ENCODE results near the gene CXCL14.

DNA sequence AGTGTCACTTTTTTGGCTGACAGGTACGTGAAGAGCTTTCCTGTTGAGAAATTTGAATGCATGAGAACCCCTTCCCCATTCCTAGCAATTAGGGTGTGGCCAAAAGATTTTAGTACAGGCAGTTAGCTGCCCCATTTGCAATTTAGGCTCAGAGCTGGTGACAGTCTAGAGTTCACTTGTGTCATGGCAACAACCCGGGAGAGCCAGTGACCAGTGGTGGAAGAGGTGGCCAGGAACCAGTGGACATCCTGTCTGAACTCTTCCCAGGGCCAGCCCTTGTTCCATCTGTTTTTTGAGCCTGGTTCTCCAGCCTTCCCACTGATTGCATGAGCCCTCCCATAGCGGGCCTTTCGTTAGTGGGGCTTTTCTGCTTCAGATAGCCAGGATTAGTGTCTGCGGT is 40.5 kb downstream of the CXCL14 start:
- TF ChIP-seq, protein P1, sequence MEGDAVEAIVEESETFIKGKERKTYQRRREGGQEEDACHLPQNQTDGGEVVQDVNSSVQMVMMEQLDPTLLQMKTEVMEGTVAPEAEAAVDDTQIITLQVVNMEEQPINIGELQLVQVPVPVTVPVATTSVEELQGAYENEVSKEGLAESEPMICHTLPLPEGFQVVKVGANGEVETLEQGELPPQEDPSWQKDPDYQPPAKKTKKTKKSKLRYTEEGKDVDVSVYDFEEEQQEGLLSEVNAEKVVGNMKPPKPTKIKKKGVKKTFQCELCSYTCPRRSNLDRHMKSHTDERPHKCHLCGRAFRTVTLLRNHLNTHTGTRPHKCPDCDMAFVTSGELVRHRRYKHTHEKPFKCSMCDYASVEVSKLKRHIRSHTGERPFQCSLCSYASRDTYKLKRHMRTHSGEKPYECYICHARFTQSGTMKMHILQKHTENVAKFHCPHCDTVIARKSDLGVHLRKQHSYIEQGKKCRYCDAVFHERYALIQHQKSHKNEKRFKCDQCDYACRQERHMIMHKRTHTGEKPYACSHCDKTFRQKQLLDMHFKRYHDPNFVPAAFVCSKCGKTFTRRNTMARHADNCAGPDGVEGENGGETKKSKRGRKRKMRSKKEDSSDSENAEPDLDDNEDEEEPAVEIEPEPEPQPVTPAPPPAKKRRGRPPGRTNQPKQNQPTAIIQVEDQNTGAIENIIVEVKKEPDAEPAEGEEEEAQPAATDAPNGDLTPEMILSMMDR (IDR thresholded peaks at IDR 0.05; ENCODE audit: low read length), result no peak
- no peak for TF ChIP-seq EZH2 (optimal IDR thresholded peaks at IDR 0.05; ENCODE audit: low read depth, low read length)

Measured in MM.1S (cell line).